ENCODE data around the gene RBM47. TPM values are rescaled to one million over a fixed set of nuclear protein-coding genes. Genes with fewer than 3 reads are reported as not detected.

The RBM47 gene
- total and polyA plus RNA-seq, 2 experiments from 2014 or later = 35.6 to 139 TPM

DNA sequence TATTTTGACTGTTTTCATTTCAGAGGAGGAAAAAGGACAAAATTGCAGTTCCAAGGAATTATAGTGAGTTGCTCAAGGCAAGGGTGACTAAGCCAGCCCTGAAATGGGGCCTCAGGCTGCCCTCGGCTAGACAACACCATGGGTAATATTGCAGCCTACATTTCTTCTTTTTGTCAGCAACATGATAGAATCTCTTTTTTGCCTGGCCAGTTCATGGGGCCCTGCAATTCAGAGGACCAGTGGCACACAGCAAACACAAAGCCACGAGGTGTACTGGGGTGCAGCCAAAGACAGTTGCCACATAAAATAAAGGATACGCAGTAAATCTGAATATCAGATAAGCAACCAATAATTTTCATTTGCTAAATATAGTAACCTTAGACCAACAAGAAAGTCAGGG lies 41.8 kb downstream of the RBM47 start (continued):
- TF ChIP-seq CREB1 (CRISPR knock-in tag; IDR thresholded peaks at IDR 0.05; ENCODE audit: low read depth) = no peak
- TF ChIP-seq ETS1 (IDR thresholded peaks at IDR 0.05) = no peak
- no peak for TF ChIP-seq EZH2 (IDR thresholded peaks at IDR 0.05; ENCODE audit: low read depth, unreplicated experiment)
- TF ChIP-seq, protein P1, sequence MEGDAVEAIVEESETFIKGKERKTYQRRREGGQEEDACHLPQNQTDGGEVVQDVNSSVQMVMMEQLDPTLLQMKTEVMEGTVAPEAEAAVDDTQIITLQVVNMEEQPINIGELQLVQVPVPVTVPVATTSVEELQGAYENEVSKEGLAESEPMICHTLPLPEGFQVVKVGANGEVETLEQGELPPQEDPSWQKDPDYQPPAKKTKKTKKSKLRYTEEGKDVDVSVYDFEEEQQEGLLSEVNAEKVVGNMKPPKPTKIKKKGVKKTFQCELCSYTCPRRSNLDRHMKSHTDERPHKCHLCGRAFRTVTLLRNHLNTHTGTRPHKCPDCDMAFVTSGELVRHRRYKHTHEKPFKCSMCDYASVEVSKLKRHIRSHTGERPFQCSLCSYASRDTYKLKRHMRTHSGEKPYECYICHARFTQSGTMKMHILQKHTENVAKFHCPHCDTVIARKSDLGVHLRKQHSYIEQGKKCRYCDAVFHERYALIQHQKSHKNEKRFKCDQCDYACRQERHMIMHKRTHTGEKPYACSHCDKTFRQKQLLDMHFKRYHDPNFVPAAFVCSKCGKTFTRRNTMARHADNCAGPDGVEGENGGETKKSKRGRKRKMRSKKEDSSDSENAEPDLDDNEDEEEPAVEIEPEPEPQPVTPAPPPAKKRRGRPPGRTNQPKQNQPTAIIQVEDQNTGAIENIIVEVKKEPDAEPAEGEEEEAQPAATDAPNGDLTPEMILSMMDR (conservative IDR thresholded peaks at IDR 0.05; ENCODE audit: low read depth in 2 of 2) = no peak
- no peak for TF ChIP-seq EZH2phosphoT487 (IDR thresholded peaks at IDR 0.05; ENCODE audit: unreplicated experiment)
- no peak for TF ChIP-seq ZNF114 (CRISPR knock-in tag; IDR thresholded peaks at IDR 0.05)
- TF ChIP-seq JUNB (IDR thresholded peaks at IDR 0.05; ENCODE audit: unreplicated experiment) = no peak
- TF ChIP-seq STAT1 (IDR thresholded peaks at IDR 0.05; ENCODE audit: unreplicated experiment) = no peak
- no peak for TF ChIP-seq ZNF331 (CRISPR knock-in tag; IDR thresholded peaks at IDR 0.05; ENCODE audit: low read depth)
- no peak for TF ChIP-seq POLR2AphosphoS5 (IDR thresholded peaks at IDR 0.05; ENCODE audit: low read depth)

DNA sequence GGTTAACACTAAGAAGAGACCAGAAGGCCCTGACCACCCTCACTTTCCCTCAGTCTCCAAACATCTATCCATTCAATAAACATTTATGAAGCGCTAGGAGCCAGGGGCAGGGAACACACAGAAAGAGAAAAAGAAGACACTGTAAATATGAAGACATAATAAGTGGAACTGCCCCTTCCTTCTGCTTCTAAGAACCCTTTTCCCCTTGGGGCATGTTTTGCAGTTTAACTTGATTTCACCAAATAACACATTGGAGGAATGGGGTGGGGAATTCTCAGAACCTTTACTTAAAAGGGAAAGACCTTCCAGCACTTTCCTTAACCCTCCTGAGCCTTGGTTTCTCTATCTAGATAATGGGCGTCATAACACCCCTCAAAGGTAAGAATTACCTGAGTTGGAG lies 42.3 kb downstream of the RBM47 start:
- H4K20me1 ChIP-seq (replicated peaks; ENCODE audit: insufficient read depth) = peaks cover 28% of the 10 kb centered on the region
- no peak overlapping the region for H2AFZ ChIP-seq
- DNase-seq (ENCODE audit: low spot score) (no peak), ATAC-seq (no peak)
- peaks cover 37% of the 10 kb centered on the region for H3K4me1 ChIP-seq (ENCODE audit: insufficient read depth)
- peak overlapping the region; percentile 12; the same call in 1 of the 2 replicates for H3K4me2 ChIP-seq
- no peak overlapping the region for H3K4me3 ChIP-seq
- no peaks in the 10 kb centered on the region for H3K36me3 ChIP-seq (ENCODE audit: insufficient read depth)
- H3K79me2 ChIP-seq (replicated peaks; ENCODE audit: insufficient read depth) = peaks cover 92% of the 10 kb centered on the region
- Mint-ChIP-seq H3K4me1 (peaks cover 45% of the 10 kb centered on the region), H3K4me3 (no peak overlapping the region), H3K27me3 (ENCODE audit: insufficient read depth, low read depth, poor library complexity) (peaks cover 6% of the 10 kb centered on the region), H3K27ac (peak overlapping the region; percentile 20; the same call in 1 of the 2 replicates), H3K36me3 (ENCODE audit: low read depth) (peaks cover 48% of the 10 kb centered on the region), H3K9me3 (no peaks in the 10 kb centered on the region)
- TF ChIP-seq CREB1 (CRISPR knock-in tag; IDR thresholded peaks at IDR 0.05; ENCODE audit: low read depth) (no peak), ZNF331 (CRISPR knock-in tag; IDR thresholded peaks at IDR 0.05; ENCODE audit: low read depth) (no peak), ZNF114 (CRISPR knock-in tag; IDR thresholded peaks at IDR 0.05) (no peak), POLR2AphosphoS5 (IDR thresholded peaks at IDR 0.05; ENCODE audit: low read depth) (no peak), EZH2phosphoT487 (IDR thresholded peaks at IDR 0.05; ENCODE audit: unreplicated experiment) (no peak)
- TF ChIP-seq, protein P1 (conservative IDR thresholded peaks at IDR 0.05; ENCODE audit: low read depth in 2 of 2) = no peak
- no peaks in the 10 kb centered on the region for H3K27me3 ChIP-seq (ENCODE audit: insufficient read depth)
- peak overlapping the region; percentile 66; the same call in 1 of the 2 replicates for H3K27ac ChIP-seq (ENCODE audit: low read depth)
- H3F3A ChIP-seq (replicated peaks; ENCODE audit: low read depth) = no peaks in the 10 kb centered on the region; the same call in 1 of the 2 replicates
- H3K9me2 ChIP-seq (ENCODE audit: insufficient read depth) = no peaks in the 10 kb centered on the region

Data from GM23338 (cell line).